ENCODE measurements around the gene U2SURP.

The U2SURP gene

GRCh38 chr3:143084856-143085731 lies 83.7 kb downstream of the U2SURP start:
- no peaks in the 10 kb centered on the region for H3K36me3 ChIP-seq
- no peak overlapping the region for H3K27ac ChIP-seq
- H3K27me3 ChIP-seq, result no peaks in the 10 kb centered on the region
- no peak overlapping the region for H3K4me3 ChIP-seq (ENCODE audit: low read depth in 1 of 2, low read length in 1 of 2)
- no peak for TF ChIP-seq CTCF (IDR thresholded peaks at IDR 0.05)
- H3K4me1 ChIP-seq (ENCODE audit: control insufficient read depth in 1 of 2, insufficient read depth in 1 of 2, low read depth in 1 of 2, low read length in 1 of 2), result no peaks in the 10 kb centered on the region
- H3K9me3 ChIP-seq, result no peaks in the 10 kb centered on the region

GRCh38 chr3:143088835-143089234 lies 87.5 kb downstream of the U2SURP start:
- Histone ChIP-seq H3K27me3 (no peaks in the 10 kb centered on the region), H3K36me3 (no peaks in the 10 kb centered on the region), H3K9me3 (no peaks in the 10 kb centered on the region), H3K27ac (no peak overlapping the region), H3K4me1 (ENCODE audit: control insufficient read depth in 1 of 2, insufficient read depth in 1 of 2, low read depth in 1 of 2, low read length in 1 of 2) (no peaks in the 10 kb centered on the region), H3K4me3 (ENCODE audit: low read depth in 1 of 2, low read length in 1 of 2) (no peak overlapping the region)
- TF ChIP-seq CTCF (IDR thresholded peaks at IDR 0.05), result no peak

GRCh38 chr3:143089965-143090364 lies 88.6 kb downstream of the U2SURP start:
- H3K27ac ChIP-seq, result no peak overlapping the region
- H3K36me3 ChIP-seq, result no peaks in the 10 kb centered on the region
- TF ChIP-seq CTCF (IDR thresholded peaks at IDR 0.05), result no peak
- no peaks in the 10 kb centered on the region for H3K27me3 ChIP-seq
- no peak overlapping the region for H3K4me3 ChIP-seq (ENCODE audit: low read depth in 1 of 2, low read length in 1 of 2)
- H3K9me3 ChIP-seq, result no peaks in the 10 kb centered on the region
- no peaks in the 10 kb centered on the region for H3K4me1 ChIP-seq (ENCODE audit: control insufficient read depth in 1 of 2, insufficient read depth in 1 of 2, low read depth in 1 of 2, low read length in 1 of 2)

GRCh38 chr3:143090486-143090885 lies 89.1 kb downstream of the U2SURP start:
- no peaks in the 10 kb centered on the region for H3K27me3 ChIP-seq
- H3K9me3 ChIP-seq, result no peaks in the 10 kb centered on the region
- no peak for TF ChIP-seq CTCF (IDR thresholded peaks at IDR 0.05)
- H3K36me3 ChIP-seq, result no peaks in the 10 kb centered on the region
- H3K4me1 ChIP-seq (ENCODE audit: control insufficient read depth in 1 of 2, insufficient read depth in 1 of 2, low read depth in 1 of 2, low read length in 1 of 2), result no peaks in the 10 kb centered on the region
- H3K4me3 ChIP-seq (ENCODE audit: low read depth in 1 of 2, low read length in 1 of 2), result no peak overlapping the region
- H3K27ac ChIP-seq, result no peak overlapping the region

GRCh38 chr3:143090976-143091837 lies 89.8 kb downstream of the U2SURP start:
- no peak for TF ChIP-seq CTCF (IDR thresholded peaks at IDR 0.05)
- Histone ChIP-seq H3K4me3 (ENCODE audit: low read depth in 1 of 2, low read length in 1 of 2) (no peak overlapping the region), H3K4me1 (ENCODE audit: control insufficient read depth in 1 of 2, insufficient read depth in 1 of 2, low read depth in 1 of 2, low read length in 1 of 2) (no peaks in the 10 kb centered on the region), H3K27ac (no peak overlapping the region), H3K9me3 (no peaks in the 10 kb centered on the region), H3K36me3 (no peaks in the 10 kb centered on the region), H3K27me3 (no peaks in the 10 kb centered on the region)
